HG03097 (cell line): Measurements from ENCODE around the gene SKIC2.
A peak's percentile ranks its signal among the peaks of the same experiment; 100 is the strongest.
"Not testable (repeated sequence)": the region's sequence is repeated elsewhere in the genome, so short reads cannot be mapped to it uniquely, and the experiment has no call there.

Source experiments
- ATAC-seq: cut with Tn5 transposase; IDR thresholded peaks from one replicate; pipeline ENCODE4 v1.9.1; 2021; ENCODE audit not compliant: unreplicated experiment, low FRiP score

Gene SKIC2

GRCh38 chr6:31958741-31959739 is at the start of gene SKIC2, which contains the start of gene NELFE:
Gene SKIC2 (plus strand): TSS chr6:31959175. CDS start chr6:31959193, 18 bp downstream.
Gene NELFE (minus strand): TSS chr6:31958971. CDS start chr6:31958446, 525 bp downstream.
- peak; percentile 86 for ATAC-seq

- not testable (repeated sequence) for ATAC-seq
Measured at GRCh38 chr6:31909298-31909697, 49.7 kb upstream of the SKIC2 start.

- no peak for ATAC-seq
Measured at GRCh38 chr6:31911826-31912585, 47.0 kb upstream of the SKIC2 start.

GRCh38 chr6:31915351-31915750 is 43.6 kb upstream of the SKIC2 start:
- no peak for ATAC-seq

GRCh38 chr6:31915756-31916155 is 43.2 kb upstream of the SKIC2 start:
- ATAC-seq: no peak

- ATAC-seq: no peak
Measured at GRCh38 chr6:31918069-31918720, 40.8 kb upstream of the SKIC2 start.

GRCh38 chr6:31919624-31920303 is 39.2 kb upstream of the SKIC2 start:
- no peak for ATAC-seq

- no peak for ATAC-seq
Measured at GRCh38 chr6:31920811-31921210, 38.2 kb upstream of the SKIC2 start.

- ATAC-seq: no peak
Measured at GRCh38 chr6:31922942-31923341, 36.0 kb upstream of the SKIC2 start.

GRCh38 chr6:31927242-31927862 is 31.6 kb upstream of the SKIC2 start, which contains the start of gene C2:
Gene C2 (plus strand): TSS chr6:31927717. CDS start chr6:31927753, 36 bp downstream.
- ATAC-seq: no peak

- no peak for ATAC-seq
Measured at GRCh38 chr6:31927863-31928671, 30.9 kb upstream of the SKIC2 start.

- ATAC-seq: no peak
Measured at GRCh38 chr6:31928672-31928939, 30.4 kb upstream of the SKIC2 start.

GRCh38 chr6:31930962-31931361 is 28.0 kb upstream of the SKIC2 start:
- no peak for ATAC-seq

GRCh38 chr6:31932137-31932536 is 26.8 kb upstream of the SKIC2 start:
- not testable (repeated sequence) for ATAC-seq

- ATAC-seq: no peak
Measured at GRCh38 chr6:31933537-31933936, 25.4 kb upstream of the SKIC2 start.

- no peak for ATAC-seq
Measured at GRCh38 chr6:31935021-31935420, 24.0 kb upstream of the SKIC2 start.

- no peak for ATAC-seq
Measured at GRCh38 chr6:31935823-31936222, 23.2 kb upstream of the SKIC2 start.

- no peak for ATAC-seq
Measured at GRCh38 chr6:31940256-31940664, 18.7 kb upstream of the SKIC2 start.

- ATAC-seq: no peak
Measured at GRCh38 chr6:31943742-31944141, 15.2 kb upstream of the SKIC2 start.
